H1 (cell line): Measurements from ENCODE around the gene MYO5A.
"Not testable (repeated sequence)": the region's sequence is repeated elsewhere in the genome, so short reads cannot be mapped to it uniquely, and the experiment has no call there.

ENCODE experiments used
- GABPA ChIP-seq: IDR thresholded peaks from 2 replicates; pipeline ENCODE4 v1.6.1; 2011; ENCODE audit warnings: mild to moderate bottlenecking, low read length, moderate library complexity, borderline replicate concordance; ENCODE audit not compliant: insufficient read depth
- POLR2A ChIP-seq, 2 experiments: IDR thresholded peaks; 1 replicate in 1 of 2; 2 replicates in 1 of 2; pipeline ENCODE4 v1.6.1; 2011; ENCODE audit warnings: low read depth in 2 of 2, low read length in 2 of 2, mild to moderate bottlenecking in 2 of 2; ENCODE audit errors: control extremely low read depth in 1 of 2

DNA sequence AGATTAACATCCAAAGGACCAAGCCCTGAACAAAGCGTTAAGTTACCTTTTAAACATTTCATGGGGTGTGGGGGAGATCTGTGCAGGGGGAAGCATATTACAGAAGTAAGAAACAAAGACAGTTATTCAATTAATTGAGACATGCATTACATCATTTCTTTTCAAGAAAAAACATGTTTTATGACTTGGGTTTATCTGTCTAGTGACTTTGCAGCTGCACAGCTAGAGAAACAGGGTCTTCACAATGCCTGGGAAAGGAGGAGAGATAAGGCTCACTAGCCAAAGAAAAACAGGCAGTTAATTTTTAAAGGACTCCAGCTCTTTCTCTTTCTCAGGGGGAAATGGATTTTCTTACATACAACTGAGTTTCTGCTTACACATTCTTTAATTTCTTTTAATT lies 112.1 kb downstream of the MYO5A start:
- not testable (repeated sequence) for TF ChIP-seq POLR2A (IDR thresholded peaks at IDR 0.05; ENCODE audit: control extremely low read depth in 1 of 2, low read depth in 2 of 2, low read length in 2 of 2); GABPA
